C4-2B (cell line): ENCODE results near the gene CAPN9.

Source experiments
- H3K27ac ChIP-seq: fragments of 450-650 bp; 2 replicates; pipeline ENCODE4 v1.5.1; 2017
- ZFX ChIP-seq: fragments of 450-650 bp; IDR thresholded peaks from 2 replicates; pipeline ENCODE4 v1.6.1; 2017
- TF ChIP-seq, protein P1 (sequence below): fragments of 450-650 bp; conservative IDR thresholded peaks from 2 replicates; pipeline ENCODE4 v1.5.1; 2017; ENCODE audit warnings: mild to moderate bottlenecking

Gene CAPN9

DNA sequence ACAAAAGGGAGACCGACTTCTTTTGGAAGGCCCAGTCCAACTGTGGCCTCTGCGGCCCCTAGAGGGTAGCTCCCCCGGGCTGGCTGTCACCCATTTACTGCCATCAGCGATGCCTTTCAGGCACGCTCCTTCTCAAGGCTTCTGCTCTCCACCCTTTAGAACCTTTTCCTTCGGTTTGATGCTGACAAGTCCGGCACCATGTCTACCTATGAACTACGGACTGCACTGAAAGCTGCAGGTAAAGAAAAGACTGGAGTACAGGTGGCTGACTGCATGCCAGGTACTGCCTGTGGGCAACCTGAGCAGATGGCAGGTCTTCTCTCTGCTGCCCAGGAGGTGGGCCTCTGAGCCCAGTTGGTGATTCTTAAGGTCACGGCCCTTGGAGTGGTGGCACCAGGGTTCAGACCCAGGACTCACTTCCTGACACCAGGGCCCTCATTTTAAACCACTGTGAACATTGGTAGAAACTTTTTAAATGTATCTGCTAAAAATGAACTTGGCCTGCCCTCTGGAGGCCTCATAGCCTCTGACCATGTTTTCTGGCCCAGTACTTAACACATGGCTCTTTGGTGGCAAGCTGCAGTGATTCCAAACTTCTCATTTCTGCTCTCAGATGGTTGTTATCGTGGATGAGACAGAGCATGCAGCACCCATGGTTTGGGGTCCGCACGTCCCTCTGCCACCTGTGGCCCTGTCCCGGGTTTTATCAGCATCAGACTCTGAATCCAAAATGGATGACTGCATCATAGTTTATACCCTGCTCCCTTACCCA lies 45.7 kb downstream of the CAPN9 start:
- H3K27ac ChIP-seq, result no peak overlapping the region
- TF ChIP-seq ZFX, result no peak
- TF ChIP-seq, protein P1, sequence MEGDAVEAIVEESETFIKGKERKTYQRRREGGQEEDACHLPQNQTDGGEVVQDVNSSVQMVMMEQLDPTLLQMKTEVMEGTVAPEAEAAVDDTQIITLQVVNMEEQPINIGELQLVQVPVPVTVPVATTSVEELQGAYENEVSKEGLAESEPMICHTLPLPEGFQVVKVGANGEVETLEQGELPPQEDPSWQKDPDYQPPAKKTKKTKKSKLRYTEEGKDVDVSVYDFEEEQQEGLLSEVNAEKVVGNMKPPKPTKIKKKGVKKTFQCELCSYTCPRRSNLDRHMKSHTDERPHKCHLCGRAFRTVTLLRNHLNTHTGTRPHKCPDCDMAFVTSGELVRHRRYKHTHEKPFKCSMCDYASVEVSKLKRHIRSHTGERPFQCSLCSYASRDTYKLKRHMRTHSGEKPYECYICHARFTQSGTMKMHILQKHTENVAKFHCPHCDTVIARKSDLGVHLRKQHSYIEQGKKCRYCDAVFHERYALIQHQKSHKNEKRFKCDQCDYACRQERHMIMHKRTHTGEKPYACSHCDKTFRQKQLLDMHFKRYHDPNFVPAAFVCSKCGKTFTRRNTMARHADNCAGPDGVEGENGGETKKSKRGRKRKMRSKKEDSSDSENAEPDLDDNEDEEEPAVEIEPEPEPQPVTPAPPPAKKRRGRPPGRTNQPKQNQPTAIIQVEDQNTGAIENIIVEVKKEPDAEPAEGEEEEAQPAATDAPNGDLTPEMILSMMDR, result peak; percentile 26

DNA sequence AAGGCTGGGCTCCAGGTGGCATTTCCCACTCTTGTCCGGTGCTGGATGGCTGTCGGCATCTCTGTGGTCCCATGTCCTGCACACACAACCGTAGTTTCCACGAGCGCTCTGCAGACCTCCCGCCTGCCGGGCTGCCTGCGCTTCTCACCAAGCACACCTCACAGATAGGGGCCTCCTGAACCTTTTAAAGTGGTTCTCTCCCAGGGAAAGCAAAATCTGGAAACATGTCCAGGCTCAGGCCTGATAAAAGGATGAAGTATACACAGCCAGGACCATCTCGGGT lies 46.2 kb downstream of the CAPN9 start:
- no peak for TF ChIP-seq ZFX
- TF ChIP-seq, protein P1, result no peak

DNA sequence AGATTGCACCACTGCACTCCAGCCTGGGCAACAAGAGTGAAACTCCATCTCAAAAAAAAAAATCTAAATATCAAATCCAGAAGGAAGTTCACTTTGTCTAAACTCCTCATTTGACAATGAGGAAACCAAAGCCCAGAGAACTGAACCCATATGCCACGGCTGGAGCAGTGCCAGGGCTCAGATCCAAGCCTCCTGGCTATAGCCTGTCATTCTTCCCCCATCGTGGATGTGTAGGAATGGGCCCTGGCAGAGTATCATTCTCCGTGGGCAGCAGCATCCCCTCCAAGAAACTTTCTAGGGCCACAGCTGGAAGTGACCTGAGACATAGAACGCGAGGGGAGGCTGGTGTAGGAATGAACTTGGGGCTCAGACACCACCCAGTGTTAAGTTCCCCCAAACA lies 47.2 kb downstream of the CAPN9 start:
- H3K27ac ChIP-seq, result no peak overlapping the region
- no peak for TF ChIP-seq ZFX
- TF ChIP-seq, protein P1, result no peak

More for the DNA sequence above, 46.2 kb downstream of the CAPN9 start:
- H3K27ac ChIP-seq, result no peak overlapping the region

DNA sequence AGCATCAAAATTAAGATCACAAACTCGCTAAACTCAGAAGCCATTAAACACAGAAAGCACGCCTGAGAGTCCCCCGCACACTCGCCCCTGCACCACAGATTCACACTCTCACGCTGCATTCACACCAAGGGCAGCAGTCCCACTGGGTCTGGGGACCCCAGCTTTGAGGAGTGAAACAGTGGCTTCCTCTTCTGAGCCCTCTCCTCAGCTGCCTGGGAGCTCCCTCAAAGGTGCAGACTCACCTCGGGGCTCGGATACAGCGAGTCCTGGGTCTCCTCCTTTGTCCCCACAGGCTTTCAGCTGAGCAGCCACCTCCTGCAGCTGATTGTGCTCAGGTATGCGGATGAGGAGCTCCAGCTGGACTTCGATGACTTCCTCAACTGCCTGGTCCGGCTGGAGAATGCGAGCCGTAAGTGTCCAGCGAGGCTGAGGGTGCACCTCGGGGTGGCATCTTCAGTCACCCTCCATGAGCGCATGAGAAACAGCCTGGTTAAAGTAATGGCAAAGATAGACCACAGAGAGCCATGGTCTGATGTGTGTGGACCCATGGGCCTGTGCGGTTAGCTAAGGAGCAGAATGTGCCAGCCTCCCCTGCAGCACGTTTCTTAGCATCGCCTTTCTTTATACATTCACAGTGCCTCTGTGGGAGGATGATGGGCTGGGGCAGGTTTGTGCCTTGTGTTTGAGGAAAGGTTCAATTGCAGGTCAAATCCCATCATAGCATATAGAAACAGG lies 47.9 kb downstream of the CAPN9 start:
- TF ChIP-seq, protein P1, result no peak
- TF ChIP-seq ZFX, result no peak
- no peak overlapping the region for H3K27ac ChIP-seq

DNA sequence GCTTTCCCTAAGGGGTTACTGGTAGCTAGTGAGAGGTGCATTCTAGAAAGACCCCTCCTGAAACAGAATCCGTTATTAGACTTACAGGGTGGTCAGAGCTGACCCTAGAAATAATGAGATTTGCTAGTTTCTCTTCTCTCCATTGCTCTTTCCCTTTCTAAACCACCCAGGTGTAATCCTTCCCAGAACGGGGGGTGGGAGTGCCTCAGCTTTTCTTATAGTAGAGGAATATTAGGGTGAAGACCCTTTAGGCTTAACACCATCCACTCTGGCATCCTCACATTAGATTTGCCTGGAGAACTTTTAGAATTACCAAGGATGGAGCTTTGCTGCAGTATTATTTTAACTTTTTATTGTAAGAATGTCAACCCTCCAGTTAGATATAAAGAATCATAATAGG lies 49.4 kb downstream of the CAPN9 start:
- H3K27ac ChIP-seq, result no peak overlapping the region
- TF ChIP-seq ZFX, result no peak
- TF ChIP-seq, protein P1, result no peak

DNA sequence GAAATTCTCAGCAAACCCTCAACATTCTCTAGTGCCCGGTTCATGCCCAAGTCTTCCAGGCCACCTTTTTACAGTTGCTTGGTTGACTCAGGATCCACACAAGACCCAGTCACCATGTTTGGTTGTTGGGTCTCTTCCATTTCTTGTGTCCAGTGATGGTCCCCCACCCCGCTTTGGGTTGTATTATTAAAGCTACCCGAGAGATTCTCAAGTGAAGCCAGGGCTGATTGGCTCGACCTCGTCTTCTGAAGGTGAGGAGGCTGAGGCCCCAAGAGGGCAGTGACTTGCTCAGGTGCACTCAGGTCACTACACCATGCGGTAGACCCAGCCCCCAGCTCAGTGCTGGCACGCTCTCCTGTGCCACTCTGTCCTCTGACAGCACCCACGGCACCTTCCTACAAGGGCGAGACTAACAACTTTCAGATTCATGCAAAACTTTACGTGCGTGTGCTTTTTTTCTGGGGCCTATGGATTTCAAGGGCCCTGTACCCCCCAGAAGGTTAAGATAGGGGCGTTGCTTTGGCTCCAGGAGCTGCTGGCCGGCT lies 50.3 kb downstream of the CAPN9 start:
- no peak for TF ChIP-seq ZFX
- TF ChIP-seq, protein P1, result no peak
- no peak overlapping the region for H3K27ac ChIP-seq

DNA sequence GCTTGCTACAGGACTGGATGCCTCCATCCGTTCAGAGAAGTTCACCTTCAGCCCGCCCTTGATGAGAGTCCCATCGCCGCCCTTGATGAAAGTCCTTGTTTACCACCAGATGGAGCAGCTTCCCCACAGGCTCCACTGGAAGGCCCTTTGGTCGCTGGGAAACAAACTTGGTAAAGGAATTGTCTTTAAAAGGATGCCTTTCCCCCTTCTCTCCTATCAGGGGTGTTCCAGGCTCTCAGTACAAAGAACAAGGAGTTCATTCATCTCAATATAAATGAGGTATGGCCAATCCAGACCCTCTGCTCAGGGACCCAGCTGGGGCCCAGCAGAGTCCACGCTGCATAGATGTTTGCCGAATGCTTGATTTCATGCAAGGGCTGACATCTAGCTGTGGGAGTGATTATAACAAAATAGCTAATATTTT lies 50.8 kb downstream of the CAPN9 start:
- TF ChIP-seq, protein P1, result peak; percentile 85
- TF ChIP-seq ZFX, result no peak

More for the DNA sequence above, 50.8 kb downstream of the CAPN9 start:
- H3K27ac ChIP-seq, result no peak overlapping the region
